H9 (cell line): ENCODE data around the gene CNGA4. TPM values are rescaled to one million over a fixed set of nuclear protein-coding genes. Genes with fewer than 3 reads are reported as not detected.

Experiments
- DNase-seq: peaks from one replicate; pipeline ENCODE4 v3.0.0-alpha.2; 2017
- H2AFZ ChIP-seq: one replicate; pipeline ENCODE4 v1.6.1; 2013; ENCODE audit warnings: mild to moderate bottlenecking, low read length, control low read depth, moderate library complexity
- H2AK5ac ChIP-seq: 2 replicates; pipeline ENCODE4 v1.6.1; 2013; ENCODE audit warnings: low read length, control low read depth, mixed read lengths; ENCODE audit not compliant: insufficient read length
- H2BK120ac ChIP-seq: one replicate; pipeline ENCODE4 v1.6.1; 2013; ENCODE audit warnings: low read depth, mild to moderate bottlenecking, low read length, control low read depth, inconsistent platforms; ENCODE audit not compliant: poor library complexity, severe bottlenecking
- H2BK12ac ChIP-seq: 2 replicates; pipeline ENCODE4 v1.6.1; 2013; ENCODE audit warnings: low read length, control low read depth, mixed read lengths, low read depth; ENCODE audit not compliant: insufficient read length
- H2BK15ac ChIP-seq: 2 replicates; pipeline ENCODE4 v1.6.1; 2013; ENCODE audit warnings: low read depth, low read length, control low read depth
- H2BK20ac ChIP-seq: one replicate; pipeline ENCODE4 v1.6.1; 2013; ENCODE audit warnings: low read depth, mild to moderate bottlenecking, low read length, control low read depth, inconsistent platforms; ENCODE audit not compliant: poor library complexity, severe bottlenecking
- H2BK5ac ChIP-seq: 2 replicates; pipeline ENCODE4 v1.6.1; 2013; ENCODE audit warnings: low read length, control low read depth, mixed read lengths; ENCODE audit not compliant: insufficient read length
- H3K14ac ChIP-seq: 2 replicates; pipeline ENCODE4 v1.6.1; 2013; ENCODE audit warnings: low read length, control low read depth; ENCODE audit not compliant: insufficient read depth
- H3K18ac ChIP-seq: 2 replicates; pipeline ENCODE4 v1.6.1; 2013; ENCODE audit warnings: low read depth, mild to moderate bottlenecking, mixed read lengths, low read length, control low read depth; ENCODE audit not compliant: insufficient read length
- H3K23ac ChIP-seq: 2 replicates; pipeline ENCODE4 v1.6.1; 2013; ENCODE audit warnings: low read length, control low read depth, mixed read lengths, low read depth; ENCODE audit not compliant: insufficient read length
- H3K23me2 ChIP-seq: 2 replicates; pipeline ENCODE4 v1.6.1; 2013; ENCODE audit warnings: low read depth, mild to moderate bottlenecking, mixed read lengths, low read length, control low read depth; ENCODE audit not compliant: insufficient read length, poor library complexity, severe bottlenecking
- H3K27ac ChIP-seq: 2 replicates; pipeline ENCODE4 v1.5.1; 2013; ENCODE audit warnings: low read length, control low read depth, mixed read lengths, low read depth; ENCODE audit not compliant: insufficient read length
- H3K27me3 ChIP-seq: 2 replicates; pipeline ENCODE4 v1.6.1; 2013; ENCODE audit warnings: low read length, control low read depth, inconsistent platforms; ENCODE audit not compliant: insufficient read depth
- H3K4ac ChIP-seq: 2 replicates; pipeline ENCODE4 v1.6.1; 2013; ENCODE audit warnings: low read depth, mild to moderate bottlenecking, control low read depth, inconsistent platforms, low read length, moderate library complexity
- H3K4me1 ChIP-seq: 2 replicates; pipeline ENCODE4 v1.6.1; 2013; ENCODE audit warnings: low read length, control low read depth, inconsistent platforms; ENCODE audit not compliant: insufficient read depth
- H3K4me2 ChIP-seq: 2 replicates; pipeline ENCODE4 v1.6.1; 2013; ENCODE audit warnings: low read length, control low read depth, mixed read lengths; ENCODE audit not compliant: insufficient read length, insufficient read depth
- H3K56ac ChIP-seq: 2 replicates; pipeline ENCODE4 v1.6.1; 2013; ENCODE audit warnings: low read depth, mild to moderate bottlenecking, mixed read lengths, low read length, control low read depth; ENCODE audit not compliant: insufficient read length
- H3K79me1 ChIP-seq: 2 replicates; pipeline ENCODE4 v1.6.1; 2013; ENCODE audit warnings: low read depth, mild to moderate bottlenecking, moderate library complexity, low read length, control low read depth, inconsistent platforms; ENCODE audit not compliant: insufficient read depth, poor library complexity, severe bottlenecking
- H3K79me2 ChIP-seq: 2 replicates; pipeline ENCODE4 v1.6.1; 2013; ENCODE audit warnings: low read length, control low read depth, inconsistent platforms; ENCODE audit not compliant: insufficient read depth
- H3K9ac ChIP-seq: 2 replicates; pipeline ENCODE4 v1.6.1; 2013; ENCODE audit warnings: low read length, control low read depth, mixed read lengths; ENCODE audit not compliant: insufficient read length; ENCODE audit errors: extremely low read depth
- H3K9me3 ChIP-seq: one replicate; pipeline ENCODE4 v1.6.1; 2013; ENCODE audit warnings: low read depth, low read length, inconsistent platforms; ENCODE audit not compliant: control insufficient read depth
- H3T11ph ChIP-seq: one replicate; pipeline ENCODE4 v1.6.1; 2013; ENCODE audit warnings: mild to moderate bottlenecking, low read length, control low read depth, inconsistent platforms
- H4K20me1 ChIP-seq: one replicate; pipeline ENCODE4 v1.6.1; 2013; ENCODE audit not compliant: control insufficient read depth, insufficient read length, insufficient read depth
- H4K5ac ChIP-seq: 2 replicates; pipeline ENCODE4 v1.6.1; 2013; ENCODE audit warnings: low read depth, mild to moderate bottlenecking, mixed read lengths, low read length, control low read depth; ENCODE audit not compliant: insufficient read length
- H4K8ac ChIP-seq: replicated peaks from 2 replicates; pipeline ENCODE4 v1.6.1; 2013; ENCODE audit warnings: low read length, control low read depth, mixed read lengths, low read depth; ENCODE audit not compliant: insufficient read length
- H4K91ac ChIP-seq: 2 replicates; pipeline ENCODE4 v1.6.1; 2013; ENCODE audit warnings: low read depth, mild to moderate bottlenecking, moderate library complexity, mixed read lengths, low read length, control low read depth; ENCODE audit not compliant: insufficient read length
- H3K27ac Mint-ChIP-seq, 3 experiments: 2 replicates in 2 of 3; 3 replicates in 1 of 3; pipeline ENCODE4 v1.8.0; 2020 to 2021; ENCODE audit warnings: mixed read lengths in 3 of 3, mild to moderate bottlenecking in 1 of 3, moderate library complexity in 1 of 3
- H3K27me3 Mint-ChIP-seq: 2 replicates; pipeline ENCODE4 v1.8.0; 2021; ENCODE audit warnings: low read depth, mild to moderate bottlenecking, moderate library complexity, mixed read lengths
- H3K36me3 Mint-ChIP-seq, 3 experiments: 2 replicates in 2 of 3; 3 replicates in 1 of 3; pipeline ENCODE4 v1.8.0; 2020 to 2021; ENCODE audit warnings: low read depth in 3 of 3, mixed read lengths in 3 of 3; ENCODE audit not compliant: insufficient read depth in 1 of 3
- H3K4me1 Mint-ChIP-seq, 2 experiments: 2 replicates each; pipeline ENCODE4 v1.8.0; 2020; ENCODE audit warnings: mixed read lengths in 2 of 2
- H3K4me3 Mint-ChIP-seq, 2 experiments: 2 replicates in 1 of 2; 3 replicates in 1 of 2; pipeline ENCODE4 v1.8.0; 2020 to 2021; ENCODE audit warnings: mild to moderate bottlenecking in 2 of 2, mixed read lengths in 2 of 2, moderate library complexity in 1 of 2
- H3K9me3 Mint-ChIP-seq, 2 experiments: 2 replicates in 1 of 2; 3 replicates in 1 of 2; pipeline ENCODE4 v1.8.0; 2020; ENCODE audit warnings: mild to moderate bottlenecking in 2 of 2, mixed read lengths in 2 of 2, moderate library complexity in 1 of 2
- CTCF ChIP-seq: fragments of 200-600 bp; sonication (generic); conservative IDR thresholded peaks from 3 replicates; pipeline ENCODE4 v1.8.0; 2021; ENCODE audit warnings: antibody characterized with exemption, mild to moderate bottlenecking
- WGBS: extraction: QIAGEN DNeasy Blood & Tissue Kit; methylation state at CpG from one replicate; pipeline ENCODE4 v1.1.7; 2013; ENCODE audit warnings: missing lambda C conversion rate, low lambda C conversion rate, mixed read lengths; ENCODE audit not compliant: insufficient read length; ENCODE audit errors: extremely low coverage; 5-methylcytosine and 5-hydroxymethylcytosine counted together
- total RNA-seq: library from RNA; stranded (reverse); gene quantifications from 2 replicates; pipeline ENCODE4 v1.2.1, GENCODE V29; 2021

The CNGA4 gene
- total RNA-seq, 1 experiment from 2014 or later, result 0.11 TPM

GRCh38 chr11:6263662-6264061 is 24.8 kb downstream of the CNGA4 start:
- peaks cover 8% of the 10 kb centered on the region in 2 experiments for H3K4me1 Mint-ChIP-seq
- H2AFZ ChIP-seq, result no peak overlapping the region
- WGBS, result no CpG with 5 or more reads among the region's 1 CpG
- peaks cover 16% of the 10 kb centered on the region; the same call in 1 of the 2 replicates for H3K27me3 ChIP-seq
- peaks cover 6% of the 10 kb centered on the region for H3K27me3 Mint-ChIP-seq
- H3K23me2 ChIP-seq, result peaks cover 11% of the 10 kb centered on the region
- no peak overlapping the region for H3K27ac Mint-ChIP-seq
- H3T11ph ChIP-seq, result no peak overlapping the region
- no peak overlapping the region for H3K23ac ChIP-seq
- H3K14ac ChIP-seq, result no peak overlapping the region
- H3K4ac ChIP-seq, result no peak overlapping the region
- no peak overlapping the region for H4K91ac ChIP-seq
- no peak overlapping the region for H2AK5ac ChIP-seq
- no peak for TF ChIP-seq CTCF
- DNase-seq, result no peak
- no peak overlapping the region for H3K27ac ChIP-seq
- no peak overlapping the region for H3K56ac ChIP-seq
- no peak overlapping the region for H3K4me2 ChIP-seq
- H3K36me3 Mint-ChIP-seq, result peaks cover 0 to 14% (median 8%) of the 10 kb centered on the region in 3 experiments; a peak in 3 of 7 replicates
- H3K9me3 ChIP-seq, result no peaks in the 10 kb centered on the region
- no peak overlapping the region for H4K8ac ChIP-seq
- H4K5ac ChIP-seq, result no peak overlapping the region
- no peaks in the 10 kb centered on the region for H3K9me3 Mint-ChIP-seq
- no peak overlapping the region for H3K4me3 Mint-ChIP-seq
- H3K4me1 ChIP-seq, result no peaks in the 10 kb centered on the region
- H2BK12ac ChIP-seq, result no peak overlapping the region
- H3K79me2 ChIP-seq, result no peaks in the 10 kb centered on the region
- H3K18ac ChIP-seq, result no peak overlapping the region
- no peak overlapping the region for H2BK5ac ChIP-seq
- no peak overlapping the region for H2BK15ac ChIP-seq
- no peaks in the 10 kb centered on the region for H4K20me1 ChIP-seq
- no peak overlapping the region for H3K9ac ChIP-seq
- H2BK20ac ChIP-seq, result no peak overlapping the region
- no peak overlapping the region for H2BK120ac ChIP-seq
- H3K79me1 ChIP-seq, result no peaks in the 10 kb centered on the region
